ENCODE measurements around the gene METTL27.
A peak's percentile ranks its signal among the peaks of the same experiment; 100 is the strongest.

The METTL27 gene

DNA sequence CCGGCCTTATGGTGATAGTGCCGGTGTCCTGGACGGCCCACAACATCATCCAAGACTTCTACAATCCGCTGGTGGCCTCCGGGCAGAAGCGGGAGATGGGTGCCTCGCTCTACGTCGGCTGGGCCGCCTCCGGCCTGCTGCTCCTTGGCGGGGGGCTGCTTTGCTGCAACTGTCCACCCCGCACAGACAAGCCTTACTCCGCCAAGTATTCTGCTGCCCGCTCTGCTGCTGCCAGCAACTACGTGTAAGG is 10.8 kb downstream of the METTL27 start:
- H3K36me3 ChIP-seq (ENCODE audit: control insufficient read depth, low read depth, low read length) = no peaks in the 10 kb centered on the region
- peaks cover 58% of the 10 kb centered on the region for H3K4me1 ChIP-seq (ENCODE audit: control insufficient read depth, low read depth, low read length)
- peak overlapping the region; percentile 42 for H3K27ac ChIP-seq (ENCODE audit: low read length)

DNA sequence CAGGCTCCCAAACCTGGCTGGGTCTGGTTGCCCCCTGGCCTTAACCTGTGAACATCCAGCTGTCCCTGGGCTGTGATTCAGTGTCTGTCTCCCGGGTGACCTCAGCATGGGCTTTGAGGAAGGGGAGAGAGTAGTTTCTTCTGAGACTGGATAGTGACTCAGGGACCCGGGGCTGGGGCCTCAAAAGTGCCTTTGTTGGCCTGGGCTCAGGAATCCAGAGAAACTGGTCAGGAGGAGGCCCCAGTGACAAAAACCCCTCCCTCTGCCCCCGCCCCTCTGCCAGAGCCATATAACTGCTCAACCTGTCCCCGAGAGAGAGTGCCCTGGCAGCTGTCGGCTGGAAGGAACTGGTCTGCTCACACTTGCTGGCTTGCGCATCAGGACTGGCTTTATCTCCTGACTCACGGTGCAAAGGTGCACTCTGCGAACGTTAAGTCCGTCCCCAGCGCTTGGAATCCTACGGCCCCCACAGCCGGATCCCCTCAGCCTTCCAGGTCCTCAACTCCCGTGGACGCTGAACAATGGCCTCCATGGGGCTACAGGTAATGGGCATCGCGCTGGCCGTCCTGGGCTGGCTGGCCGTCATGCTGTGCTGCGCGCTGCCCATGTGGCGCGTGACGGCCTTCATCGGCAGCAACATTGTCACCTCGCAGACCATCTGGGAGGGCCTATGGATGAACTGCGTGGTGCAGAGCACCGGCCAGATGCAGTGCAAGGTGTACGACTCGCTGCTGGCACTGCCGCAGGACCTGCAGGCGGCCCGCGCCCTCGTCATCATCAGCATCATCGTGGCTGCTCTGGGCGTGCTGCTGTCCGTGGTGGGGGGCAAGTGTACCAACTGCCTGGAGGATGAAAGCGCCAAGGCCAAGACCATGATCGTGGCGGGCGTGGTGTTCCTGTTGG is 11.4 kb downstream of the METTL27 start, which contains the start of gene CLDN4:
CLDN4 (plus strand) TSS at position 316 of the 903 bp plus-strand sequence; CDS start at position 522, 206 bp downstream.
- Histone ChIP-seq H3K27me3 (ENCODE audit: control insufficient read depth, insufficient read depth, low read length) (no peaks in the 10 kb centered on the region), H3K9me3 (ENCODE audit: control insufficient read depth, low read depth, low read length) (no peaks in the 10 kb centered on the region), H3K9ac (ENCODE audit: low read length) (peak within 1 kb of the TSS; percentile 15), H3K27ac (ENCODE audit: low read length) (peak within 1 kb of the TSS; percentile 42), H3K4me1 (ENCODE audit: control insufficient read depth, low read depth, low read length) (peaks cover 58% of the 10 kb centered on the region), H3K36me3 (ENCODE audit: control insufficient read depth, low read depth, low read length) (no peaks in the 10 kb centered on the region), H3K4me3 (ENCODE audit: low read length) (peak within 1 kb of the TSS; percentile 39)

More for the DNA sequence above, 10.8 kb downstream of the METTL27 start:
- Histone ChIP-seq H3K9me3 (ENCODE audit: control insufficient read depth, low read depth, low read length) (no peaks in the 10 kb centered on the region), H3K27me3 (ENCODE audit: control insufficient read depth, insufficient read depth, low read length) (no peaks in the 10 kb centered on the region), H3K4me3 (ENCODE audit: low read length) (peak overlapping the region; percentile 39), H3K9ac (ENCODE audit: low read length) (peak overlapping the region; percentile 15)

DNA sequence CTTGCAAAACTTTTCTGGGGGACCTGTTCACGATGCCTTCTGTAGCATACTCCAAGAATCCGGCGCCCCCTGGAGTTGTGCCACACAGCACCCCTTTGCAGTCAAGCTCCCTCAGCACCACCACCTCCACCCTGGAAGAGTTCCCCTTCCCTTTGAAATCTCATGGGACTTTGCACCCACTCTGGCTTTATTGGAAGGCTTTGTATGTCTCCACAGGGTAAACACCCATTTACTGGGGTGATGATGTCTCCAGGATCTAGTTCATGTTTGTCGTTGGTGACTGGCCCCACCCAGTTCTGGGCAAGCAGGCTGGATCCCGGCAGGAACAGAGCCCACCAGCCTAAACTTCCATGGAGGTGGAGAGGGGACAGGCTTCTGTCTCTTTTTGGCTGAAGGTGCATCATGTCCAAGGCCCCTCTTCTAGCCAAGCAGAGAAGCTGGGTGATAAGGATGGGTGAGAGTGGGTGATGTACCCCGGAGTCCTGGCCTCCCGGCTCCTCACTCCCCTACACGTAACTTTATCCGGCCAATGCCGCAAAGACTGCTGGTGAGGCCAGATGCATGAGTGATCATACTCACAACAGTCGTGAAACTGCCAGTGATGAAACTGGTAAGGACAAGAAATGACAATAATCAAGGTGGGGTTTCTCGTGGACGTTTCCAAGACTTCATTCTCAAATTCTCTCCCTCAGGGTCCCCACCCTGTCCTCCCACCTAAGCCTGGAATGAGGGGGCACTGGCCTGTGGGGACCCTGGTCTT is 12.2 kb downstream of the METTL27 start:
- Histone ChIP-seq H3K27ac (ENCODE audit: low read length) (no peak overlapping the region), H3K9me3 (ENCODE audit: control insufficient read depth, low read depth, low read length) (no peaks in the 10 kb centered on the region), H3K4me3 (ENCODE audit: low read length) (peak overlapping the region; percentile 18), H3K27me3 (ENCODE audit: control insufficient read depth, insufficient read depth, low read length) (no peaks in the 10 kb centered on the region), H3K9ac (ENCODE audit: low read length) (no peak overlapping the region), H3K4me1 (ENCODE audit: control insufficient read depth, low read depth, low read length) (peaks cover 58% of the 10 kb centered on the region), H3K36me3 (ENCODE audit: control insufficient read depth, low read depth, low read length) (no peaks in the 10 kb centered on the region)

DNA sequence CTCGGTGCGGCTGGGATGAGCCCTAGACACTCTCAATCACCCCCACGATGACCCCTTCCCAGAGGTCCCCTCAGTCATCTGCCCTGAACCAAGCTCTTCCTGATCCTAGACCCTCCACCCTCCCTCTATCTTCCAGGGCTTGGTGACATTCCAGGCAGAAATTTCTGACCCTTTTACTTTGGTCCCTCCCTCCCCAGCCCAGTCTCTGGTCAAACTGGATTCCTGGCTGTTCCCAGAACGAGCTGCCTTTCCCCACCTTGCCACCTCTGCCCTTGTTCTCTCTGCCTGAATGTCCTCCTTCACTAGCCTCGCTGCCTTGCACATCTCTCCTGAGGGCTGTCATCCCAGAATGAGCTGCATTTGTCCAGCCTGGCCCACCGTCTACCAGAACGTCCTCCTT is 12.8 kb downstream of the METTL27 start:
- Histone ChIP-seq H3K4me1 (ENCODE audit: control insufficient read depth, low read depth, low read length) (peaks cover 58% of the 10 kb centered on the region), H3K27ac (ENCODE audit: low read length) (no peak overlapping the region), H3K9me3 (ENCODE audit: control insufficient read depth, low read depth, low read length) (no peaks in the 10 kb centered on the region)

DNA sequence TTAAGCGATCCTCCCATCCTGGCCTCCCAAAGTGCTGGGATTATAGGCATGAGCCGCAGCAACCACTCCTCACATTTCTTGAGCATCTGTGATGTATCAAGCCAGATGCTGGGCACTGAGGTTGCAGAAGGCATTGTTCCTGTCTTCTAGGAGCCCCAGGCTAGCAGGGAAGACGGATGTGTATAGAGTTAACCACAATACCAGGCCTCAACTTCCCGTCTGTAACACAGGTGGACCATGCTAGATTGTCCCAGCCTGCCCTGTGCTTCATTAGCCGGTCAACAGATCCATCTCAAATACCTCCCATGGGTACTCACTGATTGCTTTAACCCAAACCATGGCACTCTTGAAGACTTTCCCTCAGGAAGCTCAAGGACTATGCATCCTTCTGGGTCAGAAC is 13.3 kb downstream of the METTL27 start:
- H3K36me3 ChIP-seq (ENCODE audit: control insufficient read depth, low read depth, low read length) = no peaks in the 10 kb centered on the region
- H3K4me3 ChIP-seq (ENCODE audit: low read length) = no peak overlapping the region
- peaks cover 58% of the 10 kb centered on the region for H3K4me1 ChIP-seq (ENCODE audit: control insufficient read depth, low read depth, low read length)
- no peak overlapping the region for H3K9ac ChIP-seq (ENCODE audit: low read length)
- H3K9me3 ChIP-seq (ENCODE audit: control insufficient read depth, low read depth, low read length) = no peaks in the 10 kb centered on the region
- no peak overlapping the region for H3K27ac ChIP-seq (ENCODE audit: low read length)
- no peaks in the 10 kb centered on the region for H3K27me3 ChIP-seq (ENCODE audit: control insufficient read depth, insufficient read depth, low read length)

More for the DNA sequence above, 12.8 kb downstream of the METTL27 start:
- H3K36me3 ChIP-seq (ENCODE audit: control insufficient read depth, low read depth, low read length) = no peaks in the 10 kb centered on the region
- no peak overlapping the region for H3K9ac ChIP-seq (ENCODE audit: low read length)
- no peaks in the 10 kb centered on the region for H3K27me3 ChIP-seq (ENCODE audit: control insufficient read depth, insufficient read depth, low read length)
- no peak overlapping the region for H3K4me3 ChIP-seq (ENCODE audit: low read length)

DNA sequence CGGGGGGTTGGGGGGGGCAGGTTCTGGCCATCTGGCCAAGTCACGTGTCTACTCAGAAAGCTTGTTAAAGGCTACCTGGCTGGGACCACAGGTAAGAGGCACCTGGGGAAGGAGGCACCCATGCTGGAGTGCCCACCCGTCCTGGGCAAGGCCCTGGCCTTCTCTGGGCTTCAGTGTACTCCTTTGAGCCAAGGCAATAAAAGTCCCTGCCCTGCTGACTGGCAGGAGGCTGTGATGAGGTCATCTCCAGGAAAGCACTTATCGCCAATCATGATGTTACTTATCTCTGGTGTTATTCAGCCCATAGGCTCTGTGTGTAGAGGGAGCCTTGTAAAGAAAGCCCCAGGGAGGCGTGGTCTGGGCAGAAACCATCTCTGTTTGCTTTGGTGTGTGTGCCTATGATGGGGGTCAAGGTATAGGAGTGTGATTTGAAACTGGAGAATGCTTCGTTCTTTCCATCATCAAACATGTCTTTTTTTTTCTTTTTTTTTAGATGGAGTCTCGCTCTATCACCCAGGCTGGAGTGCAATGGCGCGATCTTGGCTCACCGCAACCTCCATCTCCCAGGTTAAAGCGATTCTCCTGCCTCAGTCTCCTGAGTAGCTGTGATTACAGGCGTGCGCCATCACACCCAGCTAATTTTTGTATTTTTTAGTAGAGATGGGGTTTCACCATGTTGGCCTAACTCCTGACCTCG is 14.1 kb downstream of the METTL27 start:
- Histone ChIP-seq H3K36me3 (ENCODE audit: control insufficient read depth, low read depth, low read length) (no peaks in the 10 kb centered on the region), H3K9ac (ENCODE audit: low read length) (no peak overlapping the region), H3K4me1 (ENCODE audit: control insufficient read depth, low read depth, low read length) (peaks cover 53% of the 10 kb centered on the region), H3K4me3 (ENCODE audit: low read length) (no peak overlapping the region), H3K27me3 (ENCODE audit: control insufficient read depth, insufficient read depth, low read length) (no peaks in the 10 kb centered on the region), H3K27ac (ENCODE audit: low read length) (no peak overlapping the region), H3K9me3 (ENCODE audit: control insufficient read depth, low read depth, low read length) (no peaks in the 10 kb centered on the region)

DNA sequence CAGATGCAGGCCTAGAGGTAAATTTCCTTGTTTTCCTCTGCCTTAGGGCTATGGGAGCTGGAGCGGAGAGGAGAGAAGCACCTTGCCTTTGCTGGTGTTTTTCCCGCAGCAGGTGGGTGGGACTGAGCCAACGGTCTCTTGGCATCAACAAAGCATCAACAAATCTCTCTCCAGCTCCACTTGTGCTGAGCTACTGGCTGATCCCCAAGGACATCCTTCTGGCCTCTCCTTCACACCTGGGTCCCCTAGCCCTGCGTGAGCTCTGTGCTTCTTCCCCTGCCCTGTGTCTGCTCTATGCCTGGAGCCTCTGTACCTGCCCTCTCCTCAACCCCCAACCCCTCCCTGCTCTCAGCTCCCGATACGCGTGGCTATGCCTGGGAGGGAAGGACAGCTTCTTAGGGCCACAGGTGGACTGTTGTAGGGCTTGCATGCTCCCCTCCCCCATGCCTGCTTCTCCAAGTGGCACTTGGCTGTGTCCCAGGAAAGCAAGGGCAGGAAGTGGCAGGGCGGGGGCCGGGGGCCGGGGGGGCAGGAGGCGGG is 14.7 kb downstream of the METTL27 start:
- H3K9me3 ChIP-seq (ENCODE audit: control insufficient read depth, low read depth, low read length) = no peaks in the 10 kb centered on the region
- no peak overlapping the region for H3K4me3 ChIP-seq (ENCODE audit: low read length)
- H3K36me3 ChIP-seq (ENCODE audit: control insufficient read depth, low read depth, low read length) = no peaks in the 10 kb centered on the region
- no peak overlapping the region for H3K27ac ChIP-seq (ENCODE audit: low read length)
- peaks cover 47% of the 10 kb centered on the region for H3K4me1 ChIP-seq (ENCODE audit: control insufficient read depth, low read depth, low read length)
- no peaks in the 10 kb centered on the region for H3K27me3 ChIP-seq (ENCODE audit: control insufficient read depth, insufficient read depth, low read length)
- H3K9ac ChIP-seq (ENCODE audit: low read length) = no peak overlapping the region

DNA sequence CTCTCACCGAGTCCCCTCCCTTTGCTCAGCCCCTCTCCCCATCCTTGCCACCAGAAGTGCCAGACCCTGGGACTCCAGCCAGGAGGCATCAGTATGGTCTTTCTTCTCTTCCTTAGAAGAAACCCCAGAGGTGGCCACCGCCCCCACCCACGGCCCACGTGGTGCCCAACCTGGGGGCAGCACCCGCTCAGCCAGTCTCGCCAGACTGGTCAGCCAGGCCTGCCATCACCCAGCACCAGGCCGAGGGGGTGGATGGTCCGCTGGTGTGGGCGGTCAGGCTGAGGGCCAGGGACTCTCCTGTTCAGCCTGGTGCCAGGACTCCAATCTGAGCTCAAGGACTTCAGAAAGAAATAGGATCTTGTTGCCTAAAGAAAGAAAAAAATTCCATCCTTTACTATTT is 17.3 kb downstream of the METTL27 start:
- H3K4me1 ChIP-seq (ENCODE audit: control insufficient read depth, low read depth, low read length) = peaks cover 28% of the 10 kb centered on the region
- no peak overlapping the region for H3K27ac ChIP-seq (ENCODE audit: low read length)
- no peaks in the 10 kb centered on the region for H3K36me3 ChIP-seq (ENCODE audit: control insufficient read depth, low read depth, low read length)
- no peaks in the 10 kb centered on the region for H3K9me3 ChIP-seq (ENCODE audit: control insufficient read depth, low read depth, low read length)
- no peaks in the 10 kb centered on the region for H3K27me3 ChIP-seq (ENCODE audit: control insufficient read depth, insufficient read depth, low read length)
- no peak overlapping the region for H3K4me3 ChIP-seq (ENCODE audit: low read length)
- H3K9ac ChIP-seq (ENCODE audit: low read length) = no peak overlapping the region

DNA sequence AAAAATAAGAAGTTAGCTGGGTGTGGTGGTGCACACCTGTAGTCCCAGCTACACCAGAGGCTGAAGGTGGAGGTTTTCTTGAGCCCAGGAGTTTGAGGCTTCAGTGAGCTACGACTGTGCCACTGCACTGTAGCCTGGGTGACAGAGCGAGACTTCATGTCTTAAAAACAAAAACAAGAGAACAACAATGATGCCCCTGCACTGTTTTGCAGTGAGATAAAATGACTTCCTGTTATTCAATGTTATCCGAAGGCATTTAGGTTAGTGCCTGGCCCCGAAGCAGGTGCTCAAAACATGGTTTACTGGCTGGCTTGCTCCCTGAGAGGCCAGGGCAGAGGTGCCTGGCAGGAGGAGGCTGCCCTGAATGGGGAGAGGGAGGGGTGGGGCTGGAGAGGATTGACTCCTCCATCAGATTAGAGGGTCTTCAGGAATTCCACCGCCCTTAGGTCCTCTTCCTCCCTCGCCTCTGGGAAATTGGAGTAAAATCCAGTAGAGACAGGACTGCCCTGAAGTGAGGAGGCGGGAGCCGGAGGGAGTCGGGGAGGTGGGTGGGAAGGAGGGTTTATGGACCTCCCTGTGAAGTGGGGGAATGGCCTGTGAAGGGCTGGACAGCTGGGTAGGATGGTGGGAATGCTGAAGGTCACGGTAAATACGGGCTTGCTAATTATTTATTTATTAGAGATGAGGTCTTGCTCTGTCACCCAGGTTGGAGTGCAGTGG is 18.3 kb downstream of the METTL27 start:
- Histone ChIP-seq H3K9me3 (ENCODE audit: control insufficient read depth, low read depth, low read length) (no peaks in the 10 kb centered on the region), H3K9ac (ENCODE audit: low read length) (no peak overlapping the region), H3K27me3 (ENCODE audit: control insufficient read depth, insufficient read depth, low read length) (no peaks in the 10 kb centered on the region), H3K4me3 (ENCODE audit: low read length) (no peak overlapping the region), H3K4me1 (ENCODE audit: control insufficient read depth, low read depth, low read length) (peaks cover 22% of the 10 kb centered on the region), H3K27ac (ENCODE audit: low read length) (no peak overlapping the region), H3K36me3 (ENCODE audit: control insufficient read depth, low read depth, low read length) (no peaks in the 10 kb centered on the region)

DNA sequence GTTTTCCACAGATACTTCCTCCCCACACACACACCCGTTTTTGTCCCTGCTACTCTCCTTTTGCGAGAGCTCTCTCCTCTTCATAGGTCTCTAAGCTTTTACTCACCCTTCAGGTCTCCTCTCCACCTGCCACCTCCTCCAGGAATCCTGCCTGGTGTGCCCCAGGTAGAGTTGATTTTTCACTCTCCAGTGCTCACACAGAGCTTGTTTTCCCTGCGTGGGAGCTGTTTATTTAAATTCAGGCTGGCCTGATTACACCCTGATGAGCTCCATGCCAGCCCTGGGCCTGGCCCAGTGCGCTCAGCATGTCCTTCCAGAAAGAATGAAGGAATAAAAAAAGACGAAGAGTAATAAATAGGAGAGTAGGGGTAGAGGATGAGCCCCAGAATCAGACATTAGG is 19.1 kb downstream of the METTL27 start:
- Histone ChIP-seq H3K4me3 (ENCODE audit: low read length) (no peak overlapping the region), H3K36me3 (ENCODE audit: control insufficient read depth, low read depth, low read length) (no peaks in the 10 kb centered on the region), H3K27me3 (ENCODE audit: control insufficient read depth, insufficient read depth, low read length) (no peaks in the 10 kb centered on the region), H3K27ac (ENCODE audit: low read length) (no peak overlapping the region), H3K9ac (ENCODE audit: low read length) (no peak overlapping the region), H3K9me3 (ENCODE audit: control insufficient read depth, low read depth, low read length) (no peaks in the 10 kb centered on the region), H3K4me1 (ENCODE audit: control insufficient read depth, low read depth, low read length) (peaks cover 17% of the 10 kb centered on the region)

Data from iPS-18a (cell line).